Measurements from ENCODE around the gene SETD7.

Gene SETD7

DNA sequence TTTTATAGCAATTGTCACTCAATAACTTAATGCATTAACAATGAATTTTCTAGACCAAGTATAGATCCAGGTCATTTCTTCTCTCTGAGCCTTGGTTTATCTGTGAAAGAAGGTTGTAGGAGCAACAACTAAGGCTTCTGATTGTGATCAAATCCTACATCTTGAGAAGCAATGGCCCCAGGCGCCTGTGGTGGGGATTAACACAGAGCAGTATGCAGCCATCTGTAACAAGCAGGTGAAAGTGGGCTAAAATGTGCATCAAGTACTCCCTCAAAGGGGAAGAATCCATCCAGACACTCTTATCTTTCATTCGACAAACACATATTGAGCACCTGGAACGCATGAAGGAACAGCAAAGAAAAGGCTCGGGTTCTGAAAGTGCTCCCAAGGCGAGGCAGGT, 19.1 kb upstream of the SETD7 start:
- H3K27ac ChIP-seq: no peak overlapping the region
- no peak for DNase-seq (ENCODE audit: low read depth, low spot score)

DNA sequence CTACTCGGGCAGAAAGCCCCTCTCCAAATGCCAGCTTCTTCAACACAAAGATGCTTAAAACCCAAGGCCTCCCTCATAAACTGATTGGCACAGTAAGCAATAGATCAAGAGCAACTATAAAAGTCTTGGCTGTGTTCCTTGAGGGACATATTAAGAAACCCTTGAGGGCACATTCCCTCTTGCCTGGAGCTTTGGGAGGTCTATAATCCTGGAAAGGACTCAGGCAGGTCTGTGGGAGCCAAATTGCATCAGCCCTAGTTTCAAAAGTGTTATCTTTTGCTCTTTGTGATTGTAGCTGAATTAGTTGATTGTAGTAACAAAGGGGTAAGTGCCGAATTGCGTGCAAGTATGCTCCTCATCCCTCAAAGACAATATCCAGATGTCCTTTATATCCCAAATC, 18.6 kb upstream of the SETD7 start:
- H3K27ac ChIP-seq: no peak overlapping the region
- DNase-seq (ENCODE audit: low read depth, low spot score): no peak

GRCh38 chr4:139568206-139568955, 12.4 kb upstream of the SETD7 start:
- H3K27ac ChIP-seq: no peak overlapping the region
- peak; percentile 41 for DNase-seq (ENCODE audit: low read depth, low spot score)

DNA sequence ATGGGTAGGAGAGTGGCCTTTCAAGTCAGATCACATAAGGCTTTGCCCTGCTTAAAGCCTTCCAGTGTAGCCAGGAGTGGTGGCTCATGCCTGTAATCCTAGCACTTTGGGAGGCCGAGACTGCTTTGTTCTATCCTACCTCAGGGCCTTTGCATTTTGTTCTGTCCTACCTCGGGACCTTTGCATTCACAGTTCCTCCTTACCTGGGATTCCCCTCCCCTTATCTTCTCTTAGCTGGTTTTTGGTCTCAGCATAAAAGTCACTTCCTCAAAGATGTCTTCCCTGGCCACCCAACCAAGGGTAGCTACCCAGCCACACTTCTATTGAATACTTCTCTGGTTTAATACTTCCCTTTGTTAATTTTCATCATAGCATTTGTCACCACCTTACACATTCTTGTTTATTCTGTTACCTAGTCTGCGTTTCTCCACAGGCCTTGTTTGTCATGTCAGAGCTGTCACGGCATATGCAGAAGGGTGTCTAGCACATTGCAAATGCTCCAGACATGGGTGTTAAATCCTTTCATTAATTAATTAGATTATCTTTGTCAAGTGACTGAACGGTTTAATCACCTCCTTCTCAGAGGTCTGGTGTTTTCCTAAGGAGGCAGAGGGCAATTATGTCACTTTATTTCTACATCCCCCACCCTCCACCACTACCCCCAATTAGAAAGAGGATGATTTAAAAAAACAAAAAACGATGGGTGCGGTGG, 11.3 kb upstream of the SETD7 start:
- DNase-seq (ENCODE audit: low read depth, low spot score): no peak
- no peak overlapping the region for H3K27ac ChIP-seq

DNA sequence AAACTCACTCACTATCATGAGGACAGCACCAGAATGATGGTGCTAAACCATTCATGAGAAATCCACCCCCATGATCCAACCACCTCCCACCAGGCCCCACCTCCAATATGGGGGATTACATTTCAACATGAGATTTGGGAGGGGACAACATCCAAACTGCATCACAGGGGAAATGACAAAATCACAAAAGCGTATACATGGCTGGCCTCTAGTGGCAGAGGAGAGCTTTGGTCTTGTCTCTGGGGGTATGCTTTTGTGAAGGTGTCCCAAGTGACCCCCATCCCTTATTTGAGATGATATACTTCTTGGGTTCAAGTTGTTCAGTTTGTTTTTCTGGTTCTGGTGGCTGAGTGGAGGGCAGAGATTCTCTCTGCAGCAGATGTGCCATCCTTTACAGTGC, 8.5 kb upstream of the SETD7 start:
- DNase-seq (ENCODE audit: low read depth, low spot score): no peak
- no peak overlapping the region for H3K27ac ChIP-seq

- H3K27ac ChIP-seq: no peak overlapping the region
- DNase-seq (ENCODE audit: low read depth, low spot score): no peak
These were observed 7.5 kb upstream of the SETD7 start for GRCh38 chr4:139563515-139563914.

DNA sequence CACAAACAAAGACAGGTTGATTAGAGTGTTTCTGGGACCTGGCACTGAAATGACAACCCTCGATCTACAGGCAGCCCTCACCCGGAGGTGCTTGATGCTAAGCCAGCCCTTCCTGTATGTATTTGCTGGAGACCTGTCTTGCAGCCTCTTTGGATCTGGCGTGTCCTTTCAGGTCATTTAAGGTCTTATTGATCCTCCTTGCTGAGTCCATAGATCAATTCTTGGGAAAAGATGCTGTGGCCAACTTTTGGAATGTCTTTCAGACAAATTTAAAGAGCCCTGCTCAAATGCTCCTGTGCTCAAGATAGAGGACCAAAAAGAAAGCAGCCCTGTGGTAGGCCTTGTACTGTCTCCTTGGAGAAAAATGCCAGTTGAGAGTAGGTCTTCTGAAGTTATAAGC, 6.8 kb upstream of the SETD7 start:
- no peak for DNase-seq (ENCODE audit: low read depth, low spot score)
- H3K27ac ChIP-seq: no peak overlapping the region

DNA sequence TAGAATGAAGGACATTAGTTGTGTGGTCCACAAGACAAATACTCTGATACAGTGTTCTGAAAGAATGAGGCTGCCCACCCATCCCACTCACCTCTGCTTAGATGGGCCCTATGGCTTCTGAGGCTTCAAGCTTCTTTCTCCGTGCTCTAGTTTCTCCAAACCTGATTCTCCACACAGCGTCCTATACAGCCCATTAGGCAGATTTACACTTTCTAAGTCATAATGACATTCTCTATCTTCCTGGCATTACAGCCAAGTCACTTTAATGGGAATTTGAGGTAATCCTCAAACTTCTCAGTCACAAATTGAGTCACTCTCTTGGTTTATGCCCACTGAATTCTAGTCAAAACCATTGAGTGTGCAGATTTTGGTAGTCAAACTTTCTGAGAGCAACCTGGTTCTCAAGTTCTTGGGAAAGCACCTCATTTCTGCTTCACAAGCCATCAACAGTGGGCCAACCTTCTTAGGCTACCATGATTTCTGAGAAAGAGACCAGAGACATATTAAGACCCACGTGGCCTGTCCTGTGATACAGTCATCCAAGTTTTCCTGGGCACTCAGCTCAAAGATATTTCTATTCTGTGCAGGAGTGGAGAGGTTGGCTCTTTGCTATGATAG, 6.2 kb upstream of the SETD7 start:
- DNase-seq (ENCODE audit: low read depth, low spot score): no peak
- no peak overlapping the region for H3K27ac ChIP-seq

DNA sequence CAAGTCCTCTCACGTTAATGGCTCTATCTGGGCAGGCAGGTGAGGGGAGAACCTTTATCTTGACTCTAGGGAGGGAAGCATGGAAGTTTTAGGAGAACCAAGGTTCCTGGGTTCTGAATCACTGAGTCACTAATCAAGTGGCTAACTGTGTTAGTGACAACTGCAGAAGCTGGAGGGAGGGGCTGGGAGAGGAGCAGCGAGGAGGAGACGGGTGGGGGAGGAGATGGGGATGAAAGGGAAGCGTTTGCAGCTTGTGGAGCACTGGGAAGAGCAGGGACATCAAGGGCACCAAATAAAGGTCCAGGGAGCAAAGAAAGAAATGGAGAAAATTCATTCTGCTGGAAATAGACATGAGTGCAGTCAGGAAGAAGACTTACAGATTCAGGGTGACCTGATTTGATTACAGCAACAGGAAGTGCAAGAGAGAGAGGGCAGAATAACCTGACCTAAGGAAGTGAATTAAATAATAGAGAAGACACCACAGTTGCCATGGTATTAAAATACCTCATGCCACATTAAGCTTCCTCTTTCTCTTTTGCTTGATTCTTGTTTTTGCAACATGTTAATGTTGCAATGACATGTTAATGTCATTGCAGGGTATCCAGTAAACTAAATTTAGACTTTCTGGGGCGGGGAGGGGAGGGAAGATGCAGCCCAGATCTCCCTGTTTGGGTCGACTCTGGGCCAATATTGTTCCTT, 4.5 kb upstream of the SETD7 start:
- no peak for DNase-seq (ENCODE audit: low read depth, low spot score)
- H3K27ac ChIP-seq: no peak overlapping the region

- DNase-seq (ENCODE audit: low read depth, low spot score): no peak
- H3K27ac ChIP-seq: no peak overlapping the region
These were observed 3.7 kb upstream of the SETD7 start for GRCh38 chr4:139559687-139560086.

DNA sequence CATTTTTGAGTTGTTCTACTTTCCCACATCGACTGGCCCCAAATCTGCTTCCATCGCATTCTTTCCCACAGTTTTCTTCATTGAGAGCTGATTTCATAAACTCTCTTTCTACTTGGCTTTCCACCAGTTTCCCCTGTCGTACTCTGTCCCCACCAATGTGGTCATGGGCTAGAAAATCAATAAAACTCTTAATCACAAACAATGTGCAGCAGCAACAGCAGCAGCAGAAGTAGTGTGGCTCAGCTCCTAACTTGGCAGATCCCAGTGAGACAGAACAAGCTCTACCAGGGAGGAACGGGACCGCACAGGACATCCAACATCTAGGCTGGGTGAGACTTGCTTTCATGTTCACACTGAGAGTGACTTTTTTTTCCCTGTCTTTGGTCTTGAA, 3.1 kb upstream of the SETD7 start:
- no peak overlapping the region for H3K27ac ChIP-seq
- DNase-seq (ENCODE audit: low read depth, low spot score): no peak

DNA sequence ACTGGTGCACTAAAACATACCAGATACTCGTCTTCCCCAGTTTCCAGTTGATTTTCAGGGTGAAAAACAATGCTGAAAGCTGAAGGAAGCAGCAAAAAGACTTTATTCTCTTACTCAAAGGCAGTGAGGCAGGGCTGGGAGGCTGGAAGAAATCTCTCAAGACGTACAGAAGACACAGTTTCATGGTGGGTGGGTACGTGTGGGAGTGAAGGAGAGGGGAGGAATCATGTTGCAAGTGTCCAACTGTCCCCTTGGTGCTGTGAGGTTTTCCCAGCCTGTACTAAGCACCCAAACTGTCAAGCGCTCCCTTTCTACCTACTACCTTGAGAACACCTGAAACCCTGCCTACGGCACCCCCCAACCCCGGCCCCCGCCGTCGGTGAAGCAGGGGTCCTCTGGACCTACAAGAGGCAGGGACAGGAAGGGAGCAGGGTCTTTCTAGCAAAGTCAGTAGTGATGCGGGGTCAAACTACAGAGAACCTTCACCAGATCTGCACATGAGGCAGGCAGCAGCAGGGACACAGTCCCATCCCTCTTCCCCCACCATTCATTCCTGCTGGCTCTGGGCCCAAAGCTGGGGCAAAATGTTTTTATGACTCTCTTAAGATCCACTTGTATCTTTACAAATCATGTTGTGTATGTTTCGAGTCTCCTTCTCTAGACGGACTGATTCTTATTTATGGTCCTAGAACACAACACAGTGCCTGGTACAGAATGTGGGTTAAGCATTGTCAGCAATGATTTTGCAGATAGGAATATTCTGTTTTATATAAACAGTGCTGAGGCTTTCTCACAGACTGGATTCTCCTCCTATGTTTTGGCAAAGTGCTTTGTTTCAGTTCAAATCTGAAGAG, 2.4 kb upstream of the SETD7 start:
- no peak overlapping the region for H3K27ac ChIP-seq
- DNase-seq (ENCODE audit: low read depth, low spot score): no peak

- DNase-seq (ENCODE audit: low read depth, low spot score): no peak
- H3K27ac ChIP-seq: peak overlapping the region; percentile 75
These were observed 1.6 kb upstream of the SETD7 start for GRCh38 chr4:139557556-139558110.

- no peak for DNase-seq (ENCODE audit: low read depth, low spot score)
- H3K27ac ChIP-seq: peak overlapping the region; percentile 75
These were observed 921 bp upstream of the SETD7 start for GRCh38 chr4:139556724-139557555.

- H3K27ac ChIP-seq: peak overlapping the region; percentile 75
- no peak for DNase-seq (ENCODE audit: low read depth, low spot score)
These were observed 331 bp downstream of the SETD7 start for GRCh38 chr4:139555705-139556070.

GRCh38 chr4:139554893-139555704, 920 bp downstream of the SETD7 start:
- DNase-seq (ENCODE audit: low read depth, low spot score): no peak
- peak overlapping the region; percentile 75 for H3K27ac ChIP-seq

DNA sequence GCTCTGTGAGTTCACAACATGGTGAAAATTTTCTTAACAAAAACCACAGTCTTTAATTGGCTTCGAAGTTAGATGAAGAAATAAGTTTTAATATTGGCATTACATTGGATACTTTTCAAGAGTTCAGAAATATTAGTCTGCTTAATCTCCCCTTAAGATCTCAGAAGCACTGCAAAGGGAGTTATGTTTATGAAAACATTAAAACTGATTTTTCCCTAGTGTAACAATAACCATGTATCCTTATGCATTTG, 1.5 kb downstream of the SETD7 start:
- H3K27ac ChIP-seq: no peak overlapping the region
- no peak for DNase-seq (ENCODE audit: low read depth, low spot score)
